HG03135 (cell line): ENCODE measurements around the gene FUCA2.
"Not testable (repeated sequence)": the region's sequence is repeated elsewhere in the genome, so short reads cannot be mapped to it uniquely, and the experiment has no call there.

Experiments
- ATAC-seq: cut with Tn5 transposase; IDR thresholded peaks from one replicate; pipeline ENCODE4 v1.9.1; 2021; ENCODE audit warnings: mild to moderate bottlenecking, moderate library complexity; ENCODE audit not compliant: unreplicated experiment

FUCA2 gene

GRCh38 chr6:143536866-143537691, 25.6 kb upstream of the FUCA2 start:
- peak; percentile 71 for ATAC-seq

- ATAC-seq = peak; percentile 54
Observed at GRCh38 chr6:143536461-143536865, 24.9 kb upstream of the FUCA2 start.

GRCh38 chr6:143535189-143535614, 23.7 kb upstream of the FUCA2 start:
- no peak for ATAC-seq

GRCh38 chr6:143531720-143532499, 20.4 kb upstream of the FUCA2 start:
- no peak for ATAC-seq

- no peak for ATAC-seq
Observed at GRCh38 chr6:143529095-143529494, 17.6 kb upstream of the FUCA2 start.

- ATAC-seq = peak; percentile 78
Observed at GRCh38 chr6:143528164-143528811, 16.8 kb upstream of the FUCA2 start.

GRCh38 chr6:143527677-143528076, 16.2 kb upstream of the FUCA2 start:
- ATAC-seq = no peak

- no peak for ATAC-seq
Observed at GRCh38 chr6:143525356-143525755, 13.8 kb upstream of the FUCA2 start.

- ATAC-seq = no peak
Observed at GRCh38 chr6:143522039-143522600, 10.6 kb upstream of the FUCA2 start.

- ATAC-seq = no peak
Observed at GRCh38 chr6:143517447-143517773, 5.9 kb upstream of the FUCA2 start.

GRCh38 chr6:143516690-143517446, 5.3 kb upstream of the FUCA2 start:
- no peak for ATAC-seq

GRCh38 chr6:143515766-143516355, 4.3 kb upstream of the FUCA2 start:
- no peak for ATAC-seq

- ATAC-seq = no peak
Observed at GRCh38 chr6:143515061-143515760, 3.7 kb upstream of the FUCA2 start.

GRCh38 chr6:143513410-143513809, 1.9 kb upstream of the FUCA2 start:
- no peak for ATAC-seq

- ATAC-seq = not testable (repeated sequence)
Observed at GRCh38 chr6:143510326-143510725, 1.2 kb downstream of the FUCA2 start.

GRCh38 chr6:143507358-143508145, 4.0 kb downstream of the FUCA2 start:
- peak; percentile 46 for ATAC-seq

- no peak for ATAC-seq
Observed at GRCh38 chr6:143506620-143507019, 4.9 kb downstream of the FUCA2 start.

GRCh38 chr6:143506199-143506598, 5.3 kb downstream of the FUCA2 start:
- ATAC-seq = no peak

GRCh38 chr6:143505537-143505936, 6.0 kb downstream of the FUCA2 start:
- no peak for ATAC-seq
